ENCODE data around the gene DMRTA2.

Gene DMRTA2

DNA sequence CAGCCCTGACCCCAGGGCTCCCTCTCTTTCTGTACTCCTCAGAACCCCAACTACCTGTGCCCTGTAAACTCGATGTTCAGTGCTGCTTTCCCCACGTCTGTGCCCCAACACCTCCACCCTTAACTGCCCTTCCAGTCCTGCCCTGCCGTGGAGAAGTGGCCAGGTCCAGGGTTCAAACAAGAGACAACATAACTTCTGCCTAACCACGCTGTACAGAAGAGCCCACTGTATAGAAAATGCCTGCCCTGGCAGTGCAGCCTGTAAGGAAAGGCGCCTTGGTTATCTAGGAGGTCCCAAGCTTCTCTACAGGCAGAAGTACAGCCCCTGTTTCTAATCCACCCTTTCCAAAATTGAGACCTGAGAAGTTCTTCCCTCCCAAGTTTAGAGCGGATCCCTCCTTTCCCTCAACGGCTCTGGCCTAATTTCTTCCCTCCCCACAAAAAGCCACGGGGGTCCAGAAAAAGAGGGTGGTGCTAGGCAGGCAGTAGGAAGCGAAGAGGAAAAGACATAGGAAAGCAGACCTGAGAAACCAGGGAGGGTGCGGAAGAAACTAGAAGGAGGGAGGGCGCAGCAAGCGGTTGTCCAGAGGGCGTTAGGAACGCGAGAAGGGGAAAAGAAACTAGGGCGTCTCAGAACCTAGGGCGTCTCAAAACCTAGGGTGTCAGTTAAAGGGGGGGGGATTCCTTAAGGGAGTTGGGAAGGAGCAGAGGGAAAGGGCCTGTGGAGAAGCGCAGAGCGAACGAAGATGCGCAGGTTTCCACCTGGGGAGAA lies 3.2 kb downstream of the DMRTA2 start:
- no peak for TF ChIP-seq CTCF (IDR thresholded peaks at IDR 0.05; ENCODE audit: low read depth, low read length)
- no peak overlapping the region for H3K4me3 ChIP-seq (replicated peaks in 1 of 2; ENCODE audit: low read depth in 2 of 2, low read length in 2 of 2)
- no peak for DNase-seq (ENCODE audit: low read depth in 2 of 2)

DNA sequence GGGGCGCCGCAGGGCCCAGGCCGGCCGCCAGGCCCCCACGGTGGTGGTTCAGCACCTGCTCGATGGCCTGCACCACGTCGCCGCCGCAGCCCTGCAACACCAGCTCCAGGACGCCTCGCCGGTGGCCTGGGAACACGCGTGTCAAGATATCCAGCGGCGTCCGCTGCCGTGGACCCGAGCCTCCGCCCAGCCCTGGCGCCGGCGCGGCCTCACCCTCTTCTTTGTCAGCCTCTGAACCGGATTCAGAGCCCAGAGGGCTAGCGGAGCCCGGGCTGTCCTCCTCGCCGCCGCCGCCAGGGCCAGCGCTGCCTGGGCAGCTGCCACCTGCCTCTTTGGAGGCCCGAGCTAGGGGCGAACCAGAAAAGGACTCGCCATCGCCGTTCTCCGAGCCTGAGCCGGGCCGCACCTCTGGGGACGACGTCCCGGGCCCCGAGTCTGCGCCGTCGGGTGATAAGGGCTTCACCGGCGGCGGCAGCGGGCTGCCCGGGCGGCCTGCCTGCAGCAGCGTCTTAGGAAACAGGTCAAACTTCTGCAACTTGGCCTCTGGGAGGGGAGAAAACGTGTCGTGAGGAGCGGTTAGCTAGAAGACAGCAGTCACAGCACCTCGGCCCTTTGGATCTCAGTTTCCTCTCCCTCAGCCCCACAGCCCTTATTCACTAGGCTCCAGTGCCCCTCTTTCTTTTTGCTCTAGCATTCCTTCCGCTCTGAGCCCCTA lies 3.9 kb downstream of the DMRTA2 start:
- no peak overlapping the region for H3K4me3 ChIP-seq (replicated peaks in 1 of 2; ENCODE audit: low read depth in 2 of 2, low read length in 2 of 2)
- peak; percentile 22 for TF ChIP-seq CTCF (IDR thresholded peaks at IDR 0.05; ENCODE audit: low read depth, low read length)
- no peak for DNase-seq (ENCODE audit: low read depth in 2 of 2)

- no peak for DNase-seq (ENCODE audit: low read depth in 2 of 2)
- no peak overlapping the region for H3K4me3 ChIP-seq (replicated peaks in 1 of 2; ENCODE audit: low read depth in 2 of 2, low read length in 2 of 2)
- TF ChIP-seq CTCF (IDR thresholded peaks at IDR 0.05; ENCODE audit: low read depth, low read length): no peak
These were observed 4.6 kb downstream of the DMRTA2 start for GRCh38 chr1:50418600-50419109.

- H3K4me3 ChIP-seq (replicated peaks in 1 of 2; ENCODE audit: low read depth in 2 of 2, low read length in 2 of 2): no peak overlapping the region
- no peak for DNase-seq (ENCODE audit: low read depth in 2 of 2)
- TF ChIP-seq CTCF (IDR thresholded peaks at IDR 0.05; ENCODE audit: low read depth, low read length): no peak
These were observed 5.2 kb downstream of the DMRTA2 start for GRCh38 chr1:50417946-50418599.

GRCh38 chr1:50417507-50417906 lies 5.7 kb downstream of the DMRTA2 start:
- TF ChIP-seq CTCF (IDR thresholded peaks at IDR 0.05; ENCODE audit: low read depth, low read length): no peak
- no peak overlapping the region for H3K4me3 ChIP-seq (replicated peaks in 1 of 2; ENCODE audit: low read depth in 2 of 2, low read length in 2 of 2)
- no peak for DNase-seq (ENCODE audit: low read depth in 2 of 2)

DNA sequence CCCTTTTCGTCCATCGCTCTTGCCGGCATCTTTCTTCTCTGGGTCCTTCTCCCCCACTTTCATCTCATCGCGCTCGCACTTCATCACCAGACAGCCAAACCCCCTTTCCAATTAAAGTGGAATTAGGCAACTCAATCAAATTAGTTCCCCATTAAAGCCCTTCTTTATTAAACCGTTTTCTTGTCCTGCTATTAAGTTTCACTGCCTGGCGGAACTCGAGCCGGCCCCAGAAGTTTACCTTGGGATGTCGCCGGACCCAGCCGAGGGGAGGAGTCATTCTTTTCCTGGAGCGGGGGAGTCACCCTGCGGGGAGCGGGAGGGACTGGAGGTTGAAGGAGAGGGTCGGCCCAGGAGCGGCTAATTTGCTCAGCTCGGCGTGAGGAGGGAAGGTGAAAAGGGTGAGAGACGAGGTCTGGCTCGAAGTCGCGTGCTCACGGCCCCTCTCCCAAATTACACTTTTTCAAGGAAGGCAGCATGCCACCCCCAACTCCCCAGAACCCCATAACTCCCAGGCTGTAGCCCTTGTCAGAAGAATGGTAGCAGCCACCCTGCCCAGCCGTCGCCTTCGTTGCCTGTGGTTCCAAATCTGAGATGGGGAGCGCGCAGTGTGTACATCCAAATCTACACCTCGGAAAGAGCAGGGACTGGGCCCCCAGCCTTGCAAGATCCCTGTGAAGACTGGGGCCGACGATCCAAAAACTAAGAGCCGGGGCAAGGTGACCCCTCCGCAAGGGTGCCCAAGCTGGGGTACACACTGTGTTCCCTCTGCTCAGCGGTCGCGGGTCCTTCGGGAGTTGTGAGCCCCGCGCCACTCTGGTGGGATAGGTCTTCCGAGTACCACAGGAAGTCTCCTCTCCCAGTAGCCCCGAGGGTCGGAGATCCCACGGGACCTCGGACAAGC lies 6.4 kb downstream of the DMRTA2 start:
- no peak for DNase-seq (ENCODE audit: low read depth in 2 of 2)
- no peak overlapping the region for H3K4me3 ChIP-seq (replicated peaks in 1 of 2; ENCODE audit: low read depth in 2 of 2, low read length in 2 of 2)
- TF ChIP-seq CTCF (IDR thresholded peaks at IDR 0.05; ENCODE audit: low read depth, low read length): no peak
